SH-SY5Y (cell line): ENCODE results near the gene METTL25.

Experiments used
- GATA2 ChIP-seq: IDR thresholded peaks from 2 replicates; pipeline ENCODE4 v1.6.1; 2011; ENCODE audit warnings: mild to moderate bottlenecking, low read depth, low read length
- GATA3 ChIP-seq: IDR thresholded peaks from 2 replicates; pipeline ENCODE4 v1.6.1; 2011; ENCODE audit warnings: low read depth, mild to moderate bottlenecking, low read length, moderate library complexity

- TF ChIP-seq GATA2 (no peak), GATA3 (no peak)
These were observed 57.1 kb downstream of the METTL25 start for GRCh38 chr12:82415402-82415801.
